Brain microvascular endothelial cell (primary cell): Measurements from ENCODE around the gene DNA2.
A peak's percentile ranks its signal among the peaks of the same experiment; 100 is the strongest.
"Not testable (repeated sequence)": the region's sequence is repeated elsewhere in the genome, so short reads cannot be mapped to it uniquely, and the experiment has no call there.

Experiments used
- DNase-seq: peaks from one replicate; pipeline ENCODE4 v3.0.0-alpha.2; 2020
- H3K27ac ChIP-seq: fragments of 250-450 bp; sonication (Bioruptor Pico); 2 replicates; pipeline ENCODE4 v1.5.1; 2020; ENCODE audit warnings: mild to moderate bottlenecking, moderate library complexity
- H3K27me3 ChIP-seq: fragments of 250-450 bp; sonication (Bioruptor Pico); replicated peaks from 2 replicates; pipeline ENCODE4 v1.5.1; 2020; ENCODE audit warnings: mild to moderate bottlenecking
- H3K36me3 ChIP-seq: fragments of 250-450 bp; sonication (Bioruptor Pico); replicated peaks from 2 replicates; pipeline ENCODE4 v1.5.1; 2020; ENCODE audit warnings: mild to moderate bottlenecking
- H3K4me3 ChIP-seq: 2 replicates; pipeline ENCODE4 v1.5.1; 2011; ENCODE audit warnings: low read depth, mild to moderate bottlenecking, control low read depth, low read length, moderate library complexity
- CTCF ChIP-seq: IDR thresholded peaks from 2 replicates; pipeline ENCODE4 v1.5.1; 2011; ENCODE audit warnings: low read depth, mild to moderate bottlenecking, moderate library complexity, low read length, control low read depth, inconsistent platforms; ENCODE audit errors: missing control alignments
- in situ Hi-C: cut with HindIII; loops from 2 replicates; pipeline ENCODE4 v1.10.0; 2017; ENCODE audit warnings: low sequenced_read_pairs, low pct_ligation_motif_present

The DNA2 gene

GRCh38 chr10:68489919-68490318 lies 18.1 kb upstream of the DNA2 start:
- TF ChIP-seq CTCF: no peak
- Histone ChIP-seq H3K27ac (no peak overlapping the region), H3K36me3 (peaks cover 37% of the 10 kb centered on the region), H3K4me3 (no peak overlapping the region), H3K27me3 (no peaks in the 10 kb centered on the region)
- DNase-seq: no peak
- in situ Hi-C loops: no loop called here

- Histone ChIP-seq H3K36me3 (no peaks in the 10 kb centered on the region), H3K4me3 (no peak overlapping the region), H3K27me3 (no peaks in the 10 kb centered on the region), H3K27ac (no peak overlapping the region)
- in situ Hi-C loops: no loop called here
- TF ChIP-seq CTCF: no peak
- DNase-seq: no peak
Measured at GRCh38 chr10:68474021-68474420, 2.2 kb upstream of the DNA2 start.

GRCh38 chr10:68471063-68471585 lies 649 bp downstream of the DNA2 start:
- no peak for TF ChIP-seq CTCF
- no peak overlapping the region for H3K27ac ChIP-seq
- H3K36me3 ChIP-seq: no peaks in the 10 kb centered on the region
- no peaks in the 10 kb centered on the region for H3K27me3 ChIP-seq
- H3K4me3 ChIP-seq: peak overlapping the region; percentile 81
- in situ Hi-C loops: no loop called here
- no peak for DNase-seq

- H3K36me3 ChIP-seq: no peaks in the 10 kb centered on the region
- no peaks in the 10 kb centered on the region for H3K27me3 ChIP-seq
- H3K4me3 ChIP-seq: peak overlapping the region; percentile 81
- H3K27ac ChIP-seq: no peak overlapping the region
- TF ChIP-seq CTCF: no peak
- in situ Hi-C loops: no loop called here
- no peak for DNase-seq
Measured at GRCh38 chr10:68470300-68470699, 1.5 kb downstream of the DNA2 start.

GRCh38 chr10:68469838-68470237 lies 1.9 kb downstream of the DNA2 start:
- Histone ChIP-seq H3K27ac (no peak overlapping the region), H3K27me3 (no peaks in the 10 kb centered on the region), H3K36me3 (no peaks in the 10 kb centered on the region), H3K4me3 (no peak overlapping the region)
- in situ Hi-C loops: no loop called here
- no peak for TF ChIP-seq CTCF
- no peak for DNase-seq

- DNase-seq, H3K27me3 ChIP-seq, H3K4me3 ChIP-seq, H3K36me3 ChIP-seq, H3K27ac ChIP-seq, in situ Hi-C loops: not testable (repeated sequence)
Measured at GRCh38 chr10:68464729-68465128, 7.0 kb downstream of the DNA2 start.
